CD14-positive monocyte (primary cell): ENCODE measurements around the gene HHIPL1. TPM values are rescaled to one million over a fixed set of nuclear protein-coding genes. Genes with fewer than 3 reads are reported as not detected.

ENCODE experiments used
- DNase-seq, 3 donors: peaks; one replicate each; pipeline ENCODE4 v3.0.0-alpha.2; 2011 to 2022
- H2AFZ ChIP-seq: 2 replicates; pipeline ENCODE4 v1.6.0; 2012; ENCODE audit warnings: mild to moderate bottlenecking, low read depth, low read length, inconsistent platforms; ENCODE audit not compliant: insufficient read depth, poor library complexity, severe bottlenecking
- H3K27ac ChIP-seq, 2 donors: 1 replicate in 1 of 2; 2 replicates in 1 of 2; pipeline ENCODE4 v1.5.1; 2012 to 2013; ENCODE audit warnings: low read length in 2 of 2, control low read depth in 1 of 2, inconsistent platforms in 1 of 2, low read depth in 1 of 2, mild to moderate bottlenecking in 1 of 2
- H3K27me3 ChIP-seq, 2 donors: one replicate each; pipeline versions ENCODE4 v1.6.0 to v1.6.1; 2011 to 2013; ENCODE audit warnings: low read length in 2 of 2; ENCODE audit not compliant: control insufficient read depth in 2 of 2, insufficient read depth in 2 of 2
- H3K36me3 ChIP-seq, 2 donors: replicated peaks in 1 of 2; 1 replicate in 1 of 2; 2 replicates in 1 of 2; pipeline versions ENCODE4 v1.5.1 to v1.6.1; 2012 to 2013; ENCODE audit warnings: low read length in 2 of 2, control low read depth in 1 of 2, inconsistent platforms in 1 of 2, mild to moderate bottlenecking in 1 of 2; ENCODE audit not compliant: insufficient read depth in 2 of 2, control insufficient read depth in 1 of 2
- H3K4me1 ChIP-seq, 2 donors: 1 replicate in 1 of 2; 2 replicates in 1 of 2; pipeline versions ENCODE4 v1.5.1 to v1.6.1; 2012 to 2013; ENCODE audit warnings: low read length in 2 of 2, control low read depth in 1 of 2, inconsistent platforms in 1 of 2, mild to moderate bottlenecking in 1 of 2, moderate library complexity in 1 of 2; ENCODE audit not compliant: insufficient read depth in 2 of 2, control insufficient read depth in 1 of 2
- H3K4me2 ChIP-seq: replicated peaks from 2 replicates; pipeline ENCODE3; 2012; ENCODE audit warnings: low read length, moderate library complexity, mild to moderate bottlenecking; ENCODE audit not compliant: poor library complexity, severe bottlenecking; ENCODE audit errors: extremely low read depth
- H3K4me3 ChIP-seq, 3 experiments: fragments of 200-600 bp in 1 of 3; sonication (generic) in 1 of 3; replicated peaks in 1 of 3; 1 replicate in 2 of 3; 2 replicates in 1 of 3; pipeline ENCODE4 v1.5.1; 2011 to 2013; ENCODE audit warnings: low read length in 3 of 3, mild to moderate bottlenecking in 3 of 3, control low read depth in 2 of 3, low read depth in 2 of 3, inconsistent platforms in 1 of 3, moderate library complexity in 1 of 3
- H3K79me2 ChIP-seq: 2 replicates; pipeline ENCODE4 v1.6.0; 2012; ENCODE audit warnings: mild to moderate bottlenecking, control low read depth, inconsistent platforms, low read length, moderate library complexity; ENCODE audit not compliant: insufficient read depth
- H3K9ac ChIP-seq: 2 replicates; pipeline ENCODE4 v1.6.0; 2017; ENCODE audit warnings: low read length, mild to moderate bottlenecking; ENCODE audit not compliant: insufficient read depth, poor library complexity, severe bottlenecking
- H3K9me3 ChIP-seq, 2 donors: replicated peaks in 1 of 2; 1 replicate in 1 of 2; 2 replicates in 1 of 2; pipeline versions ENCODE4 v1.5.1 to v1.6.1; 2012 to 2013; ENCODE audit warnings: low read length in 2 of 2, control low read depth in 1 of 2; ENCODE audit not compliant: control insufficient read depth in 1 of 2, insufficient read depth in 1 of 2
- H4K20me1 ChIP-seq: 2 replicates; pipeline ENCODE4 v1.6.0; 2012; ENCODE audit warnings: mild to moderate bottlenecking, low read length, control low read depth, moderate library complexity; ENCODE audit not compliant: insufficient read depth
- H3K27ac Mint-ChIP-seq, 7 donors: one replicate each; pipeline ENCODE4 v1.8.0; 2020; ENCODE audit warnings: mild to moderate bottlenecking in 7 of 7, mixed read lengths in 7 of 7, moderate library complexity in 6 of 7, inconsistent platforms in 2 of 7
- H3K27me3 Mint-ChIP-seq, 3 donors: one replicate each; pipeline ENCODE4 v1.8.0; 2021 to 2022; ENCODE audit warnings: low read depth in 3 of 3, mild to moderate bottlenecking in 3 of 3, mixed read lengths in 3 of 3, moderate library complexity in 3 of 3, inconsistent platforms in 1 of 3
- H3K36me3 Mint-ChIP-seq, 2 donors: one replicate each; pipeline ENCODE4 v1.8.0; 2020; ENCODE audit warnings: mixed read lengths in 2 of 2, inconsistent platforms in 1 of 2, mild to moderate bottlenecking in 1 of 2
- H3K4me1 Mint-ChIP-seq: one replicate; pipeline ENCODE4 v1.8.0; 2020; ENCODE audit warnings: mild to moderate bottlenecking, mixed read lengths
- H3K4me3 Mint-ChIP-seq, 2 donors: one replicate each; pipeline ENCODE4 v1.8.0; 2020; ENCODE audit warnings: mild to moderate bottlenecking in 2 of 2, mixed read lengths in 2 of 2, moderate library complexity in 1 of 2
- H3K9me3 Mint-ChIP-seq, 7 donors: one replicate each; pipeline ENCODE4 v1.8.0; 2020 to 2022; ENCODE audit warnings: mixed read lengths in 7 of 7, mild to moderate bottlenecking in 6 of 7, moderate library complexity in 6 of 7, inconsistent platforms in 2 of 7
- CTCF ChIP-seq: fragments of 200-600 bp; IDR thresholded peaks from one replicate; pipeline ENCODE4 v1.8.0; 2022; ENCODE audit warnings: antibody characterized with exemption, mild to moderate bottlenecking
- WGBS: methylation state at CpG from one replicate; pipeline ENCODE4 v1.1.5; 2013; ENCODE audit warnings: missing lambda C conversion rate; ENCODE audit not compliant: insufficient coverage; 5-methylcytosine and 5-hydroxymethylcytosine counted together
- intact Hi-C, 2 donors: fragments of 100-400 bp; cut with micrococcal nuclease; formaldehyde crosslinking; loops; one replicate each; pipeline versions ENCODE4 v1.15.0 to v1.15.1; 2023
- polyA plus RNA-seq, 3 donors: library from polyadenylated mRNA; depleted of rRNA in 1 of 3; unstranded in 2 of 3; stranded (reverse) in 1 of 3; fragments of 300-500 nt in 2 of 3; fragments of >200 nt in 1 of 3; fragmentation: Illumina TruSeq in 2 of 3; gene quantifications; 1 replicate in 2 of 3; 2 replicates in 1 of 3; pipeline ENCODE4 v1.2.3, GENCODE V29; 2012 to 2021

Gene HHIPL1
- polyA plus RNA-seq, 3 donors: 0.09 TPM; not detected in 2

DNA sequence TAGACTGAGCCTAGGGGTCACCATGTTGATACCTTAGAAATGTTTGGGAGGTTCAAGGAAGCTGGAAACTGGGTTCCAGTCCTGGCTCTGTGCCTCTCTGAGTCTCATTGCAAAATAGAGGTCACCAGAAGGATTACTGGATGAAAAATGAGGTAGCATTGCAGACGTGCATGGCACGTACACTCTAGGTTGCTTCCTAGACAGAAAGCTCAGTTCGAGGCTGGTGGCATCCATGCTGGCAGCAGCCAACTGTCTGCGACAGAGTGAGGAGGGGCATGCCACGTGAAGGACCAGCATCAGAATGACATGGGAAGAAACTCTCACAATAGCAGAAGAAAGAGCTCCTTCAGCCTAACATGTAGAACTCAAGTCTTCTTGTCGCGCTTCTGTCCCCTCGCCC is 34.6 kb downstream of the HHIPL1 start:
- no peak overlapping the region for H3K9ac ChIP-seq
- Mint-ChIP-seq H3K4me1 (peaks cover 12% of the 10 kb centered on the region), H3K27me3 (peaks cover 22 to 38% (median 23%) of the 10 kb centered on the region in 3 donors), H3K36me3 (no peaks in the 10 kb centered on the region), H3K4me3 (no peak overlapping the region), H3K9me3 (peaks cover 17 to 41% (median 26%) of the 10 kb centered on the region in 7 donors), H3K27ac (no peak overlapping the region)
- 88% methylated on average over 8 of the region's 8 CpGs for WGBS
- H3K27ac ChIP-seq: no peak overlapping the region
- H3K79me2 ChIP-seq: no peaks in the 10 kb centered on the region
- peaks cover 13 to 17% of the 10 kb centered on the region in 2 donors for H3K4me1 ChIP-seq
- TF ChIP-seq CTCF: no peak
- no peak for DNase-seq
- no peak overlapping the region for H3K4me3 ChIP-seq
- H3K27me3 ChIP-seq: peaks cover under 1 to 9% of the 10 kb centered on the region in 2 donors
- H3K36me3 ChIP-seq: no peaks in the 10 kb centered on the region
- no peak overlapping the region for H3K4me2 ChIP-seq
- H4K20me1 ChIP-seq: no peaks in the 10 kb centered on the region
- no peak overlapping the region for H2AFZ ChIP-seq
- H3K9me3 ChIP-seq: peaks cover 23 to 27% of the 10 kb centered on the region in 2 donors
- intact Hi-C loops: no loop called here

DNA sequence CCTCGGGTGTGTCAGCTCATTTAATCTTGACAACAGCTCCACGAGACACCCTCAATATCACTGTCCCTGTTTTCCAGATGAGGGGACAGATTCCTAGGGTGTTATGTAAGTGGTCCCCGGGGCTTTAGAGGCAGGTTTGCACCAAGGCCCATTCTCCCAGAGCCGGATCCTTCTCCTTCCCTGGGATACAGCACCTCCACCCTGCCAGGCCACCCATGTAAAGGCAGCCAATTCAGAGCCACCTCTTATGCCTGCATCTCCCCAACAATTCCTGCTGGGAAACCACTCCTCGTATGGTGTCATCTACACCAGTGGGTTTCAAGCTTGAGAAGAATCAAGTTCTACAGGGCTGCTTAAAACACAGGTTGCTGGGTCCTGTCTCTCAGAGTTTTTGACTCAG is 35.1 kb downstream of the HHIPL1 start:
- Histone ChIP-seq H3K27me3 (peaks cover 3 to 10% of the 10 kb centered on the region in 2 donors), H3K79me2 (no peaks in the 10 kb centered on the region), H2AFZ (no peak overlapping the region), H3K4me2 (no peak overlapping the region), H4K20me1 (no peaks in the 10 kb centered on the region), H3K9ac (no peak overlapping the region), H3K4me3 (no peak overlapping the region), H3K9me3 (peaks cover 25 to 27% of the 10 kb centered on the region in 2 donors), H3K27ac (no peak overlapping the region), H3K4me1 (peaks cover 15 to 20% of the 10 kb centered on the region in 2 donors), H3K36me3 (no peaks in the 10 kb centered on the region)
- no peaks in the 10 kb centered on the region for H3K36me3 Mint-ChIP-seq
- H3K27ac Mint-ChIP-seq: no peak overlapping the region
- peaks cover 24 to 39% (median 24%) of the 10 kb centered on the region in 3 donors for H3K27me3 Mint-ChIP-seq
- intact Hi-C loops: loop anchor here (5.0 to 10.0 kb wide), 3 partner anchors 198 to 515 kb away; partner anchors contain the start of genes CCNK (in 1 of the 2) and SETD3 (in 1 of the 2)
- H3K4me3 Mint-ChIP-seq: no peak overlapping the region
- 100% methylated on average over 1 of the region's 5 CpGs for WGBS
- H3K9me3 Mint-ChIP-seq: peaks cover 17 to 42% (median 26%) of the 10 kb centered on the region in 7 donors
- no peak for DNase-seq
- H3K4me1 Mint-ChIP-seq: peaks cover 12% of the 10 kb centered on the region
- no peak for TF ChIP-seq CTCF
